NCI-H2171 (cell line): ENCODE measurements around the gene MACROD2.
"Not testable (repeated sequence)": the region's sequence is repeated elsewhere in the genome, so short reads cannot be mapped to it uniquely, and the experiment has no call there.

Source experiments
- DNase-seq: peaks from one replicate; lab custom pipeline; 2025; lab: John Stamatoyannopoulos, UW

Gene MACROD2

GRCh38 chr20:15107931-15108330 is 1112.6 kb downstream of the MACROD2 start:
- DNase-seq, result no peak

GRCh38 chr20:15109494-15109893 is 1114.2 kb downstream of the MACROD2 start:
- no peak for DNase-seq

DNA sequence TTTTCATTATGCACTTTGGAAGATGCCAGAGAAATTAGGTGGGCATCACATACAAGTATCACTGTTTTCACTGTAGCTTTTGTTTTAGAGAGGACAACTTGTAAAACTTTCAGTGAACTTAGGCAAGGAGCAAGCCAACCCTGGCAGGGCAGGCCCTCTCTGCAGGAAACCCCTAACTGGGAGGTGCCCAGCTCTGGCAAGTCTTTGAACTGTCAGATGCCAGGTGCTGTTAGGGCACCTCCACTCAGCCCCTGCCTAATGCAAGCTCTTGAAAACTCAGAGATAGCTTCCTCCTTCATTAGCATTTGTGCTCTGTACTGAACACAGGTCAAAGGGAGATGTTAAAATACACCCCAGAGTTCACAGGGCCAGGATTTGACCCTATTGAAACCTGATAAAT is 1116.3 kb downstream of the MACROD2 start:
- no peak for DNase-seq

DNA sequence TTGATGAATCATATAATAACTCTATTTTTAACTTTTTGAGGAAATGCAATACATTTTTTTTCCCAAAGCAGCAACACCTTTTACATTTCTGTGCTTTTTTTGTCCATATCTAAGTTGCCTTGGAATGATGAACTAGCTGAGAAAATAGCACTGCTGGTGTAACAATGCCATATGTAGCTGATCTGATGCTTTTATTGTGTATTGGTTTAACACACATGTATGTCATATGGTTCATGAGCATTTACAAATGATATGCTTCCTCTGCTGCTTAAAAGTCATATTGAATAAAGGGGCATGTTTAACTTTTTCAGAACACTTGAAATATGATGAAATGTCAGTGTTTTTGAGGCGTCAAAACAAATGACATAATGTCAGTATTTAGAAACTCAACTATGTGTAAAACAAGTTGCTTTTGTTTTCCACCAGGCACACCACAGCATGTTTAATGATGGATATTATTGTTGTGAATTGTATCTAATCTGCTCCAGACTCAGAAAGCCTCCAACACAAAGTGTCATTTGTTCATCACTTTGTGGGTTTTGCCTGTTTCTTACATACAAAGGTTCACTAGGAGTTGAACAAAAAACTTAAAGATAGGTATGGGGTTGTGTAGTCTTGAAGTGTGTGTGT is 1117.9 kb downstream of the MACROD2 start:
- DNase-seq, result no peak

DNA sequence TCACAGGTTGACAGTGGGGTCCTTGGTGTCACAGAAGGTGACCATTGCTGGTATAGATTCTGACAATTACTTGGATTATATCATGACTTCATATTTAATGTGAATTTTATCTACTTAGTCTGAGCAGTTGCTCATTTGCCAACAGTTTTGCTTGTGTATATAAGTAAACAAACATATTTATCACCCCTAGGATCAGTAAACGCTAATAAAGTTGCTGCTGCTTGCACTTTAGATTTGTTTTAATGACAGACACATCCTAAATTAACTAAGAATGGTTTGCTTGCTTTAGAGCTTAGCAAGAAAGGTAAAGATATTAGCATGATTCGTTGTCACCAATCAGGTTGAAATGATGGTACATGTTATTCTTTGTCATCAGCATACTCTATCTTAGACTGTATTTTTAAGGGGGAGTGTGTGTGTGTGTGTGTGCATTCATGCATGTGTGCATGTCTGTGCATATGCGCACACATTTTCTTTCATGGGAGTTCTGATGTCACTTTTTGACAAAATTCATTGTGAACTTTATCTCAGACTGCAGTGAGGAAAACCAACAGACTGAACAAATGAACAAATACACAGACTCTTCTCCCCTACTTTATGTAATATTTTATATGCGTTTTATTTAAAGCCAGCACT is 1124.7 kb downstream of the MACROD2 start:
- no peak for DNase-seq

GRCh38 chr20:15122613-15123012 is 1127.3 kb downstream of the MACROD2 start:
- no peak for DNase-seq

DNA sequence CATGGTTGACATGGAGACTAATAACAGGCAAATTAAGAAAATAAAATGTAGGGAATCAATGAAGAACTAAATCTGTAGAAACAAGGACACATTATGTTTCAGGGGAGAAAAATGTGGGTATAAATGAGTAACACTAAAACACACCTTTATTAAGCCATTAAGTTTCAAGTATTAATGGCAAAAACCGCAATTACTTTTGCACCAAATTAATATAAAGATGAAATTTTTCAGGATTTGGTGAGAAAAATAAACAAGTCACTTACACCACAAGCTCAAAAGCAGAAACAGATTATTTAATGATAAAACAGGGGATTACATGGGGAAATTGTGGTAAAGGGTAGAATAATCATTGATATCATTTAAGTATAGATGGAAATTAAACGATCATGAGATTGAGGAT is 1135.9 kb downstream of the MACROD2 start:
- no peak for DNase-seq

GRCh38 chr20:15138548-15139126 is 1143.3 kb downstream of the MACROD2 start:
- no peak for DNase-seq

- DNase-seq, result peak; percentile 53
These were observed 1144.2 kb downstream of the MACROD2 start for GRCh38 chr20:15139522-15139921.

- no peak for DNase-seq
These were observed 1145.0 kb downstream of the MACROD2 start for GRCh38 chr20:15140286-15140685.

- not testable (repeated sequence) for DNase-seq
These were observed 1145.6 kb downstream of the MACROD2 start for GRCh38 chr20:15140940-15141339.

DNA sequence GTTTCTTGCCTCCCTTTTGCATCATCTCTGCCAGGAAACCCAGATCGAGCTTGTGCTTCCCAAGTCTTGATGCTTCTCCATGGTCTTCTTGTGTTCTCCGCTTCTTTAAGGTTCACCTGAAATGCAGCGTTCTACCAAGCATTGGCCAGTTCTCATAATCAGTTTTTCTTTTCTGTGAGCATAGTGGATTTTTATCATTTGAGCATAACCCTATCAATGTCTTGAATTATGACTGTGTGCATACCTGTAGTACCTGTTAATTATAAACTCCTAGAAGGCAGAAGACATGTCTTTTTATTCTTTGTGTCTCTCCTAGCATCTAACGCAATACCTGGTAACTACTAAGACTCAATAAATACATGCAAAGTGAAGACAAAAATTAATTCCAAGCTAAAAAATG is 1146.5 kb downstream of the MACROD2 start:
- no peak for DNase-seq

- no peak for DNase-seq
These were observed 1148.2 kb downstream of the MACROD2 start for GRCh38 chr20:15143478-15143877.

GRCh38 chr20:15144916-15145315 is 1149.6 kb downstream of the MACROD2 start:
- no peak for DNase-seq

DNA sequence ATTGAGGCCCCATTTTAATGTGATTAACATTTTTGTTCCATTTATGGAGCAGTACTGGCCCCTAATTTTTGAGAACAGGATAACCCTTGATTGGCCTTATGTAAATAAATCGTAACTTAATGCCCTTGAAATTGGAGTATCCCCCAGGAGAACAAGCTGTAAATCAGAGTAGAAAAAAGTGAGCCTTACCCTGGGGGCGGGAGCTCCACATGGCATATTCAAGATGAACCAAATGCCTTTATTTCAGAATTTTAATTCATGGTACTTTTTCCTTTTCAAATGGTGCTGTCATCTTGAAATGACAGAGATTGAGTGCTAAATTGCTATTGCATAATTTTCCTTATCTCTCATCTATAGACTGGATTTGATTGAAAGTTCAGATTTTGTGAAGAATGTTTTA is 1151.6 kb downstream of the MACROD2 start:
- DNase-seq, result peak; percentile 75

DNA sequence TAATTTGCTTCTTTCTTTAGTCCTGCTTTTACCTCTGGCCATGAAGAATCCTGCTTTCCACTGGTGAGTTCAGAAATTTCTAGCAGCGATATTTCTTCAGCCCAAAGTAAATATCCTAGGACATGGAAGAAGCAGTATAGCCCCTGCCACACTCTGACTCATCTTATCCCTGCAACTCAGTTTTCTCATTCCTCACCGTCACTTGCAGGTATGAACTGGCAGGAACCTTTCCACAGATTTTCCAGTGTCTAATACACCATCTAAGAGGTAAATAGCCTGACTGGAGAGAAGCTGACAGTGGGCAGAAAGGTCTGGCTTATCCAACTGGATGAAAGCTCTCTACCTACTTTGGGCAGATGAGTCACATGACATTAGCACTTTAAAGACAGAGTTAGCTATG is 1158.8 kb downstream of the MACROD2 start:
- DNase-seq, result no peak

- no peak for DNase-seq
These were observed 1160.6 kb downstream of the MACROD2 start for GRCh38 chr20:15155848-15156401.

GRCh38 chr20:15158533-15158932 is 1163.2 kb downstream of the MACROD2 start:
- no peak for DNase-seq

GRCh38 chr20:15162079-15162647 is 1166.8 kb downstream of the MACROD2 start:
- no peak for DNase-seq

DNA sequence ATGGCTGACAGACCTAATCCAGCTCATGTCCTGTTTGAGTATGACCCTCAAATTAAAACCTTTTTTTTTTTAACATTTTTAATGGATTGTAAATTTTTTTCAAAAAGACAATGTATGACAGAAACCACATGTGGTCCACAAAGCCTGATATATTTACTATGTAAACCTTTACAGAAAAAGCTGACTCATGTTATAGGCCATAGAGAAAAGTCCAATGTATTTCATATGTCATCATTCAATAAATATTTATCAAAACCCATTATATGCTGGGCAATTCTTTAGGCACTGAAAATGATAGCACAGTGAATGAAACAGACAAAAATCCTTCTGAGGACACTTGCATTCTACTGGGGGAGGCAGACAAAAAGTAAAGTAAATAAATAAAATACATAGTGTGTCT is 1168.3 kb downstream of the MACROD2 start:
- no peak for DNase-seq

- no peak for DNase-seq
These were observed 1169.4 kb downstream of the MACROD2 start for GRCh38 chr20:15164726-15165125.

DNA sequence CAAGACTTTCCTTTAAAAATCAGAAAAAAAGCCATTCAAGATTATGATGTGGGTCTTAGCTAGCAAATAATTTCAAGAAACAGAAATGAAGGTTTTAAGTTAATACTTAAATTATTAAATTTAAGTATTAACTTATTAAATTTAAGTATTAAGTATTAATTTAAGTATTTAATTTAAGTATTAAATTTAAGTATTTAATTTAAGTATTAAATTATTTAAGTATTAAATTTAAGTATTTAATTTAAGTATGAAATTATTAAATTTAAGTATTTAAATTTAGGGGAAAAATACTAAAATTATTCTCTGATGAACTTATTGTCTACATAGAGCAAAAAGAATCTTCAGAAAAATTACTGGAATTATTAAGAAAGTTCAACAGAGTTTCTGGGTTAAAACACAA is 1171.4 kb downstream of the MACROD2 start:
- no peak for DNase-seq

DNA sequence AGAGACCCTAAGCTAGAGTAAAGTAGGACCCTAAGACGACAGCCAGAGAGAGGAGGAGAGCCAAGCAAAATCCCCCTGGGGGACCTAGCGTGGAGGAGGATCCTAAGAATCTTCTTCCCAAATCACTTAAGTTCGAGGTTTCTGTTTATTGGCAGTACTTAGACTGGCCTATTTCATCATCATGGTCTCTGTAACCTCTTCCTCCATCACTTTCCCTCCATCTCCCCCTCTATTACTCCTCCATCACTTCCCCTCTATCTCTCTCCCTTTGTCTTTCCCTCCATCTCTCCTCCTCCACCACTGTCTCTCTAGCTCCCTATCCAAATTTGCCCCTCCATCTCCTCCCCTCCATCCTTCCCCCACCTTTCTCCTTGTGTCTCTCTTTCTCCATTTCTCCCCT is 1175.7 kb downstream of the MACROD2 start:
- no peak for DNase-seq
